Measurements from ENCODE around the gene PLEKHG2.

The PLEKHG2 gene

GRCh38 chr19:39423258-39424086 lies 11.0 kb downstream of the PLEKHG2 start:
- DNase-seq, result no peak

DNA sequence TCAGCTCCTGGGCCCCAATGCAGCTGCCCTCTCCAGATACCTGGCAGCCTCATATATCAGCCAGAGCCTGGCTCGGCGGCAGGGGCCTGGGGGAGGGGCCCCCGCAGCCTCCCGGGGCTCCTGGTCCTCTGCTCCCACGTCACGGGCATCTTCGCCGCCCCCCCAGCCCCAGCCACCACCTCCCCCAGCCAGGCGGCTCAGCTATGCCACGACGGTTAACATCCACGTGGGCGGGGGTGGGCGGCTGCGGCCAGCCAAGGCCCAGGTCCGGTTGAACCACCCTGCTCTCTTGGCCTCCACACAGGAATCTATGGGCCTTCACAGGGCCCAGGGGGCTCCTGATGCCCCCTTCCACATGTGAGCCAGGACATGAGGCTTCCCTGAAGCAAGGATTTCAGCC lies 12.5 kb downstream of the PLEKHG2 start:
- no peak for DNase-seq

- no peak for DNase-seq
Observed at GRCh38 chr19:39425744-39426143, 13.3 kb downstream of the PLEKHG2 start.

- DNase-seq, result no peak
Observed at GRCh38 chr19:39426170-39426569, 13.7 kb downstream of the PLEKHG2 start.

DNA sequence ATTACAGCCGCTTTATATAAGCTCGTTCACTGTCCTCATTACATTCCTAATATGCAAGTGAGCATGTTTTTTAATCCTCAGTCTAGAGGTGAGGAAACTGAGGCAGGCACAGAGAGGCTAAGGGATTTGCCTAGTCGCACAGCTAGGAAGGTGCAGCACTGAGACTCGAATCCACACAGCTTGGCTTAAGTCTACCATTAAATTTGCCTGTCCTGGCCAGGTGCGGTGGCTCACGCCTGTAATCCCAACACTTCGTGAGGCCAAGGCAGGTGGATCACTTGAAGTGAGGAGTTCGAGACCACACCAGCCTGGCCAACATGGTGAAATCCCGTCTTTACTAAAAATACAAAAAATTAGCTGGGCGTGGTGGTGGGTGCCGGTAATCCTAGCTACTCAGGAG lies 15.2 kb downstream of the PLEKHG2 start:
- no peak for DNase-seq

- DNase-seq, result no peak
Observed at GRCh38 chr19:39428283-39429112, 16.0 kb downstream of the PLEKHG2 start.

- peak; percentile 90 to 92 for DNase-seq
Observed at GRCh38 chr19:39430675-39431593, 18.5 kb downstream of the PLEKHG2 start.

DNA sequence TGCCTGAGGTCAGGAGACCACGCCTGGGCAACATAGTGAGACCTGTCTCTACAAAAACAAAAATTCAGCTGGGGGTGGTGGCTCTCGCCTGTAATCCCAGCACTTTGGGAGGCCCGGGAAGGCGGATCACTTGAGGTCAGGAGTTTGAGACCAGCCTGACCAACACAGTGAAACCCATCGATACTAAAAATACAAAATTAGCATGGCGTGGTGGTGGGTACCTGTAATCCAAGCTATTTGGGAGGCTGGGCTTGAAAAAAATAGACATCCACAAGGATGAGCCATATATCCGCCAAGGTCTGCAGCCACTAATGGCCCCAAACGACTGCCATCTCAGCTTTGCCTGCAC lies 20.2 kb downstream of the PLEKHG2 start:
- DNase-seq, result no peak

- DNase-seq, result no peak
Observed at GRCh38 chr19:39433480-39434079, 21.1 kb downstream of the PLEKHG2 start.

DNA sequence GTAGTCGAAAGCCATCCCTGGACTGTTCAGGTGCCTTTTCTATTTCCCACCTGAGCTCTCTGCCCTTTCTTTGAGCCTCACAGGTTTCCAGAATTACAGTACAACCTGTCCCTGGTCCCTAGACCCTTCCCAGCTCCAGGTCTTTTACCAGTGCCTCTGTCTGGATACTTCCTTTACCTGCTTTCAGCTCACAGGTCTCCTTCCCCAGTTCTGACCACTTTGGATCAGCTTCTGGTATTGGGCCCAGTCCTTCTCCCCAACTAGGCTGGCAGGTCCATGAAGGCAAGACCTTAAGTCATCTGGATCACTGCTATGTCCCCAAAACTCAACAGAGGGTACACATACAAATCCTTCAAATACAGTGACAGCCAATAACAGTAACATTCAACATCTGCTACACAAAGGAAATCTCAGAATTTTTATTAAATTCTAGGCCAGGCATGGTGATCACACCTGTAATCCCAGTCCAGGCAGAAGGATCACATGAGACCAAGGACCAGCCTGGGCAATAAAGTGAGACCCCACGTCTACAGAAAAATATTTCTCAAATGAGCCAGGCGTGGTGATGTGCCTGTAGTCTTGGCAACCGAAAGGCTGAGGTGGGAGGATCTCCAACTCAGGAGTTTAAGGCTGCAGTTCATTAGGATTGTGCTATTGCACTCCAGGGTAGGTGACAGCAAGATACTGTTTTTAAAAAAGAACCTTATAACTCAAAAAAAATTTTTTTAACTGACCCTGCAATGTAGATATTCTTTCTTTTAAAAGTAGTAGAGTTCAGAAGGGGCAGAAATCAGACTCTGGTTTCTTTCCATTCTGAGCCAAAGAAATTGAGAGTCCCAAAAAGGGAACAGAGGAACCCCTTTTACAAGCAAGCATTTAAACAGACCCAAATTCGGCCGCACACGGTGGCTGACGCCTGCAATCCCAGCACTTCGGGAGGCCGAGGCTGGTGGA lies 21.9 kb downstream of the PLEKHG2 start:
- DNase-seq, result no peak

GRCh38 chr19:39435499-39436349 lies 23.3 kb downstream of the PLEKHG2 start, which contains the start of gene RPS16:
TSS of gene RPS16 (minus strand) at chr19:39435949. CDS start at chr19:39435895, 54 bp downstream.
- peak; percentile 98 to 100 for DNase-seq

GRCh38 chr19:39436350-39436716 lies 23.9 kb downstream of the PLEKHG2 start:
- peak in 1 of 2 donors; percentile 16 for DNase-seq

DNA sequence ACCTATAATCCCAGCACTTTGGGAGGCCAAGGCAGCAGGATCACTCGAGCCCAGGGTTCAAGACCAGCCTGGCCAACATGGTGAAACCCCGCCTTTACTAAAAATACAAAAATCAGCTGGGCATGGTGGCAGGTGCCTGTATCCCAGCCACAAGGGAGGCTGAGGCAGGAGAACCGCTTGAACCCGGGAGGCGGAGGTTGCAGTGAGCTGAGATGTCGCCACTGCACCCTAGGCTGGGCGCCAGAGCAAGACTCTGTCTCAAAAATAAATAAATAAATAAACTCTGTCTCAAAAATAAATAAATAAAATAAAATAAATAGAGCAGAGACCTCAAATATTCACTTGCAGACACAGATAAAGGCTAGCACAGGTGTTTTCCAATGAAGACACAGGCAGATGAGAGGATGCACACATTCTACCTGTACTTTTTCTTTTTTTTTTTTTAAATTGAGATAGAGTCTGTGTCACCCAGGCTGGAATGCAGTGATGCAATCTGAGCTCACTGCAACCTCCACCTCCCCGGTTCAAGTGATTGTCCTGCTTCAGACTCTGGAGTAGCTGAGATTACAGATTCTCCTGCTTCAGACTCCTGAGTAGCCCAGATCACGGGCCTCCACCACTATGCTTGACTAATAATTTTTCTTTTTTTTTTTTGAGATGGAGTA lies 25.9 kb downstream of the PLEKHG2 start:
- no peak for DNase-seq

- no peak for DNase-seq
Observed at GRCh38 chr19:39444598-39445195, 32.2 kb downstream of the PLEKHG2 start.

DNA sequence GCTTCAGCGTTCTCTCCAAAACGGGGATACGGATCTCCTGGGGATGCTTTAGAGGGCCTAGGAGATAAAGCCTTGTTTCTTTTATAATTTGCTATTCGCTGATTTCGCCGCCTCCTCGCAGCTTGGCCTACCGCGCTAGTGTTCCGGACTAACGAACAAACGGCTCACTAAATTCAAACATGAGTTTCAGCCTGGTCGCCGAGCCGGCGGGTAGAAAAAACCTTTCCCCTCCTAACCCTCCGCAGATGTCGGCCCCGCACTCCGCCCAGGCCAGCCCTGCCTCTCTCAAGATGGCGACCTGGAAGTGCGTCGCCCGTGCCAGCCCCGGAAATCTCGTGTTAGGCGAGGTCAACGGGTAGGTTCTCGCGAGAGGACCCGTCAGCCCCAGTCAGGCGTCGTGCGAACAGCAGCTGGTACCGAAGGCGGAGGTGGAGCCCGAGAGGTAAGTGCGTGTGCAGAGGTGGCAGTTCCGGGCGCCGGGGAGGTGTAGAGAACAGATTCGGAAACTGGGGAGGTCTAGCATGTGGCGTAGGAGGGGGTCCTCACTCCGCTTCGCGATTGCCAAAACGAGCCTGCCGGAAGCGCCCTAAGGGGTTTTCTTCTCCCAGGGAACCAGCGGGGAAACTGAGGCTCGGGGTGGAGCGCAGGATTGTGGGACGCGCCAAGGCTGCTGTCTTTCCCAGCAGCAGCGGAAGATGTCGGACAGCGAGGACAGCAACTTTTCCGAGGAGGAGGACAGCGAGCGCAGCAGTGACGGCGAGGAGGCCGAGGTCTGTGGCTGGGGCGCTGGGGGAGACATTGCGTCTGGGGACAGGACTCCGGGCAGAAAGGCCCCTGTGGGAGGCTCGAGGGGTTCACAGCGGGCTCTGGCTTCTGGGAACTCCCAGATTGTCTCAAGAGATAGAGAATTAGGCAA lies 33.0 kb downstream of the PLEKHG2 start, which contains the start of gene SUPT5H:
SUPT5H (plus strand) TSS at position 387 of the 916 bp plus-strand sequence; CDS start at position 696, 309 bp downstream.
- peak; percentile 97 to 98 for DNase-seq

- no peak for DNase-seq
Observed at GRCh38 chr19:39446365-39447084, 34.1 kb downstream of the PLEKHG2 start.

DNA sequence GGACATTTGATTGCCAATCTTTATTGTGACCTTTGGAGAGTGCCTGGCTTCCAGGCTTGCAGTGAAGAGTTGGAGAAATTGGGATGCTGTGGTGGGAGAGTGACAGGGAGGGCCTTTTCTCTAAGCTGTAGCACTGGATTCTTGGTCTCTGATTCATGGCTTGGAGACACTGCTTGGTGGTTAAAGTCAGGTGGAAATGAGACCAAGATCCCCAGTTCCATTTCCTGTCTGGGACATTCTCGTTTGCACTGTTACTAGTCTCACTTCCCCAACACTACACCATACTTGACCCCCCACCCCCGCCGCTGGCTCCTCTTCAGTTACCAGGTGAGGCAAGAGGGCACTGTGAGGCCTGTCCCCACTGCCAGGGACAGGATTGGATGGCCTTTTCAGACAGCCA lies 35.8 kb downstream of the PLEKHG2 start:
- DNase-seq, result peak; percentile 29 to 53
